SK-N-MC (cell line): ENCODE measurements around the gene DHRS7B.

Source experiments
- DNase-seq: peaks from one replicate; pipeline ENCODE4 v3.0.0-alpha.2; 2011; ENCODE audit warnings: low read depth, low spot score
- H3K27ac ChIP-seq: fragments of 200-600 bp; sonication (generic); 2 replicates; pipeline ENCODE4 v1.5.1; 2016; ENCODE audit warnings: mixed run types
- H3K36me3 ChIP-seq: fragments of 200-600 bp; sonication (generic); 2 replicates; pipeline ENCODE4 v1.6.1; 2017; ENCODE audit warnings: antibody characterized with exemption, low read length, mixed read lengths; ENCODE audit not compliant: insufficient read depth
- H3K4me3 ChIP-seq: fragments of 200-600 bp; sonication (generic); 2 replicates; pipeline ENCODE4 v1.5.1; 2016
- H3K9ac ChIP-seq: fragments of 200-600 bp; sonication (generic); 2 replicates; pipeline ENCODE4 v1.8.0; 2017; ENCODE audit warnings: mixed run types, mixed read lengths; ENCODE audit not compliant: insufficient read length
- H3K9me3 ChIP-seq: fragments of 200-600 bp; sonication (generic); 2 replicates; pipeline ENCODE4 v1.6.1; 2017; ENCODE audit warnings: low read depth, mild to moderate bottlenecking, antibody characterized with exemption, low read length, moderate library complexity, mixed read lengths
- EZH2 ChIP-seq: fragments of 200-600 bp; sonication (generic); IDR thresholded peaks from one replicate; pipeline ENCODE4 v1.6.1; 2017; ENCODE audit warnings: antibody characterized with exemption
- FOXP2 ChIP-seq: optimal IDR thresholded peaks from 2 replicates; pipeline ENCODE3; 2011; ENCODE audit warnings: mild to moderate bottlenecking, moderate library complexity; ENCODE audit not compliant: insufficient read depth; ENCODE audit errors: extremely low read length, control extremely low read depth
- POLR2AphosphoS5 ChIP-seq: IDR thresholded peaks from 2 replicates; pipeline ENCODE4 v1.6.1; 2012; ENCODE audit warnings: mild to moderate bottlenecking, low read depth, low read length, borderline replicate concordance

The DHRS7B gene

GRCh38 chr17:21176773-21177395 is 50.1 kb downstream of the DHRS7B start:
- H3K36me3 ChIP-seq = no peaks in the 10 kb centered on the region
- no peaks in the 10 kb centered on the region for H3K9me3 ChIP-seq
- no peak for DNase-seq
- no peak overlapping the region for H3K9ac ChIP-seq
- H3K4me3 ChIP-seq = no peak overlapping the region
- H3K27ac ChIP-seq = no peak overlapping the region
- TF ChIP-seq EZH2 = no peak
- TF ChIP-seq FOXP2 = no peak
- no peak for TF ChIP-seq POLR2AphosphoS5

GRCh38 chr17:21177401-21177800 is 50.6 kb downstream of the DHRS7B start:
- Histone ChIP-seq H3K4me3 (no peak overlapping the region), H3K9ac (no peak overlapping the region), H3K36me3 (no peaks in the 10 kb centered on the region), H3K9me3 (no peaks in the 10 kb centered on the region), H3K27ac (no peak overlapping the region)
- no peak for DNase-seq
- TF ChIP-seq POLR2AphosphoS5 = no peak
- no peak for TF ChIP-seq FOXP2
- TF ChIP-seq EZH2 = no peak

- DNase-seq = no peak
- TF ChIP-seq POLR2AphosphoS5 (no peak), EZH2 (no peak), FOXP2 (no peak)
- H3K9ac ChIP-seq = no peak overlapping the region
- no peaks in the 10 kb centered on the region for H3K36me3 ChIP-seq
- no peak overlapping the region for H3K4me3 ChIP-seq
- H3K9me3 ChIP-seq = no peaks in the 10 kb centered on the region
- no peak overlapping the region for H3K27ac ChIP-seq
Measured at GRCh38 chr17:21177854-21178600, 51.3 kb downstream of the DHRS7B start.

- TF ChIP-seq FOXP2 (no peak), EZH2 (no peak), POLR2AphosphoS5 (no peak)
- Histone ChIP-seq H3K36me3 (no peaks in the 10 kb centered on the region), H3K9me3 (no peaks in the 10 kb centered on the region), H3K4me3 (no peak overlapping the region), H3K27ac (no peak overlapping the region), H3K9ac (no peak overlapping the region)
- no peak for DNase-seq
Measured at GRCh38 chr17:21183468-21183867, 56.7 kb downstream of the DHRS7B start.

GRCh38 chr17:21184570-21184969 is 57.8 kb downstream of the DHRS7B start:
- no peak overlapping the region for H3K27ac ChIP-seq
- H3K36me3 ChIP-seq = no peaks in the 10 kb centered on the region
- DNase-seq = no peak
- H3K9ac ChIP-seq = no peak overlapping the region
- H3K9me3 ChIP-seq = no peaks in the 10 kb centered on the region
- no peak for TF ChIP-seq FOXP2
- TF ChIP-seq EZH2 = no peak
- TF ChIP-seq POLR2AphosphoS5 = no peak
- no peak overlapping the region for H3K4me3 ChIP-seq

DNA sequence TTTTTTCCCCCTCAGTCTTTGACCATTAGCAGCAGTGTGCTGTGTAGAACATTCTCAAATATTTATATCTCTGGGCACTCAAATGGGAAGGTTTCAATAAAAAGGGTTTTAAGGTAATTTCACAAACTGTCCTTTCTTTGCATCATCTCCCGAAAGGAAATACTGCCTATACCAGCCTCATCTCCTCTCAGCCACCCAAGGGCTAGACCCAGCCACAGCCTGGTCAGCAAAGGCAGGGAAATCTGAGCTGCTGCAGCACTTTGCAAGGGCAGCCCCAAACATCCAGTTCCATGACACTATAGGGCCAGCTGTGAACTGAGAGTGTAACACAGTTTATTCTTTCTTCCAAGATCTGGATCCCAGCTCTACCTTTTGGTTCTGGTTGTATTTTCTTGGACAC is 58.3 kb downstream of the DHRS7B start:
- TF ChIP-seq EZH2 (no peak), POLR2AphosphoS5 (no peak)
- H3K9ac ChIP-seq = no peak overlapping the region

DNA sequence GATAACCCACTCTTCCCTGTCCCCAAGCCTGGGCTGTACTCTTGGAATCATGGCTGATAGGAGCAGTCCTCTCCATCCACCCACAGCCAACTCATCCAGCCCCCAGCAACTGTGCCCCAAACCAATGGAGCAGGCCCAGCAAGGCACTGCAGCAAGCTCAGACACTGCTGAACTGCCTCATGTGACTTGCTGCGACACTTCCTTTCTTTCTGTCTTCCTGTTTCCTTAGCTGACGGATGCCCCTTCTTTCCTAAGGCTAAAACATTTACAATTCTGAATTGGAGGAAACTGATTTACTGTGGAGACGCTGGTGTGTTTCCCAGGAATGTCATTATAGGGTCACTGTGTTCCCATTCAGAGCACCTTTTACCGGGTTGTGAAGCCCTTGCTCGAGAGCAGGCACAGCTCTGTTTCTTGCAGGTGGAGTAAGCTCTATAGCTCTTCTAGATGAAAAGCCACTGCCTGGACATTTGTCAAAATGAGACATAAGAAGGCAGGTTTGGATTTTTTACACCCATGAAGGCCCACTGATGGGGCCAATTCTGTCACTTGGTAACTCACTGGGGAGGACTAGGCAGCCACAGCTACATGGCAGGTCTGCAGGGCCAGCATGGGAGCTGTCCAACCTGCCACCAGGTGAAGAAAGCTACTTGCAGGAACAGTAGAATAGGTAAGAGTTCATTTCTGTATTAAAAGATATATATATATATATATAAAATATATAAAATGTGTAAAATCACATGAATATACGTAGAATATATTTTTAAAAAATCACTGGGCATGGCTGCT is 59.8 kb downstream of the DHRS7B start:
- Histone ChIP-seq H3K9ac (no peak overlapping the region), H3K4me3 (no peak overlapping the region), H3K36me3 (no peaks in the 10 kb centered on the region), H3K9me3 (no peaks in the 10 kb centered on the region), H3K27ac (no peak overlapping the region)
- DNase-seq = no peak
- TF ChIP-seq FOXP2 = no peak
- TF ChIP-seq POLR2AphosphoS5 = no peak
- no peak for TF ChIP-seq EZH2

More for the DNA sequence above, 58.3 kb downstream of the DHRS7B start:
- H3K27ac ChIP-seq = no peak overlapping the region
- H3K9me3 ChIP-seq = no peaks in the 10 kb centered on the region
- no peaks in the 10 kb centered on the region for H3K36me3 ChIP-seq
- DNase-seq = no peak
- no peak overlapping the region for H3K4me3 ChIP-seq

DNA sequence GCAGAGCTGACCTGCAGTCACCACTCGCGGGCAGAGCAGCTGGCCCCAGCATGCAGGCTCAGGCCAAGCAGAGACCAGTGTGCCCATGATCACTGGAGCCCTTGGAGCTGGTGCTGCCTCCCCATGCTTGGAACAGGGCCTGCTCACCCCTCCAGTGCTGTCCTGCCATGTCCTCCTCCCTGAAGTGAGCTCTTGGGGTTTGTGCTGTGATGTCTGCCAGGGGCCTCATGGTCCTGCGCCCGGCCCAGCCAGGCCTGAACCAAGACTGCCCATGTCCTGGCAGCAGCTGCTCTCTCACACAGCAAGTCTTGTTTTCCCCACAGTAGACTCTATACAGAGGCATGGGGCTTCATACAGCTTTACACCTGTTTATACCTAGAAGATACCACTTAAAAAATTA is 62.6 kb downstream of the DHRS7B start:
- DNase-seq = no peak
- no peak overlapping the region for H3K9ac ChIP-seq
- H3K36me3 ChIP-seq = no peaks in the 10 kb centered on the region
- H3K9me3 ChIP-seq = no peaks in the 10 kb centered on the region
- no peak overlapping the region for H3K27ac ChIP-seq
- TF ChIP-seq EZH2 (no peak), POLR2AphosphoS5 (no peak), FOXP2 (no peak)
- no peak overlapping the region for H3K4me3 ChIP-seq
